GM12875 (cell line): ENCODE data around the gene DGKI.

ENCODE experiments used
- H3K4me3 ChIP-seq: one replicate; pipeline ENCODE4 v1.5.1; 2011; ENCODE audit warnings: low read depth, low read length, control low read depth
- CTCF ChIP-seq: IDR thresholded peaks from 2 replicates; pipeline ENCODE4 v1.5.1; 2011; ENCODE audit warnings: low read depth, mild to moderate bottlenecking, control low read depth, inconsistent platforms, low read length, moderate library complexity, borderline replicate concordance; ENCODE audit not compliant: insufficient read depth

The DGKI gene

GRCh38 chr7:137879357-137880158, 32.8 kb upstream of the DGKI start:
- H3K4me3 ChIP-seq, result no peak overlapping the region
- TF ChIP-seq CTCF, result no peak

GRCh38 chr7:137878333-137878961, 31.7 kb upstream of the DGKI start:
- TF ChIP-seq CTCF, result no peak

GRCh38 chr7:137877027-137877675, 30.4 kb upstream of the DGKI start:
- TF ChIP-seq CTCF, result no peak
- no peak overlapping the region for H3K4me3 ChIP-seq

More at GRCh38 chr7:137878333-137878961, 31.7 kb upstream of the DGKI start:
- no peak overlapping the region for H3K4me3 ChIP-seq

- no peak for TF ChIP-seq CTCF
- no peak overlapping the region for H3K4me3 ChIP-seq
Observed at GRCh38 chr7:137875746-137876145, 29.0 kb upstream of the DGKI start.

- TF ChIP-seq CTCF, result no peak
- H3K4me3 ChIP-seq, result no peak overlapping the region
Observed at GRCh38 chr7:137873979-137874777, 27.4 kb upstream of the DGKI start.

- no peak for TF ChIP-seq CTCF
- no peak overlapping the region for H3K4me3 ChIP-seq
Observed at GRCh38 chr7:137873524-137873923, 26.8 kb upstream of the DGKI start.
